KOPT-K1 (cell line): ENCODE data around the gene AMOT.

Experiments
- H3K27ac ChIP-seq: fragments of 200-600 bp; sonication (generic); 2 replicates; pipeline ENCODE4 v1.5.1; 2016; ENCODE audit warnings: antibody characterized with exemption, mild to moderate bottlenecking, low read depth, low read length; ENCODE audit not compliant: poor library complexity, severe bottlenecking
- H3K36me3 ChIP-seq: fragments of 200-600 bp; sonication (generic); 2 replicates; pipeline ENCODE4 v1.5.1; 2017; ENCODE audit warnings: antibody characterized with exemption, mild to moderate bottlenecking, low read length, moderate library complexity; ENCODE audit not compliant: insufficient read depth
- H3K9me3 ChIP-seq: fragments of 200-600 bp; sonication (generic); 2 replicates; pipeline ENCODE4 v1.5.1; 2017; ENCODE audit warnings: antibody characterized with exemption, low read length, mild to moderate bottlenecking; ENCODE audit not compliant: insufficient read depth, poor library complexity, severe bottlenecking

AMOT gene

DNA sequence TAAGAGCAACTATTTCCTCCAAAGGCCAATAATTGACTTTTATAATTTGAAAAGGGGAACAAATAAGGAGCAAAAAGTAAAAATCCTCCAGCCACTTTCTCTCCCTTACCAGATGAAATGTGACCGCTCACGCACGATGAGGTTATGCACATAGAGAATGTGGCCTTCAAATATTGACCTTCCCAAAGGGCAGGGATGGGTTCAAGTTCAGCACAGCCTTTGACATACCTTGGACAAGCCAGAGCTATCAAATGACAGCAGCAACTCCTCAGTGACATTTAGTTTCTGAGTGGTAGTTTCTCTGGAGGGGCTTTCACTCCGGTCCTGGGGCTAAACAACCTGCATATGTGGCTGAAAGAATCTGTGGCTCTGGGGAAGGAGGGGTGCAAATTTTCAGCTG is 50.7 kb downstream of the AMOT start:
- no peaks in the 10 kb centered on the region for H3K9me3 ChIP-seq
- H3K27ac ChIP-seq = no peak overlapping the region
- H3K36me3 ChIP-seq = peaks cover 11% of the 10 kb centered on the region; the same call in 1 of the 2 replicates

DNA sequence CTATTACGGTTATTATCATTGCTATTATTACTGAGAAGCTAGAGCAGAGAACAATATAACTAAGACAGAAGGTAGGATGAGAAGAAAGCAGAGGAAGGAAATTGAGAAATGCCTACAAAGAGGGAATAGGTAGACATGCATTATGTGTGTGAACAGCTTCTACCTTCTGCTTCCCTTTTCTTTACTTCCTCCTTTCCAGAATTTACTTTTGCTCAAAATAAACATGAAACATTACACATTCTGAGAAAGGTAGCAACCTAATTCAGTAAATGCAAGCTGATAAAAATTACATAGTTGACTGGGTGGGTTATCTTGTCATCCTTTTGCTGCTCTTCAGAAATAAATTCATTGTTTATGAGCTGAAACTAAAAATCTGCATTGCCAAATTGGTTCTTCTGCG is 54.6 kb downstream of the AMOT start:
- Histone ChIP-seq H3K27ac (no peak overlapping the region), H3K36me3 (peaks cover 11% of the 10 kb centered on the region; the same call in 1 of the 2 replicates), H3K9me3 (no peaks in the 10 kb centered on the region)

DNA sequence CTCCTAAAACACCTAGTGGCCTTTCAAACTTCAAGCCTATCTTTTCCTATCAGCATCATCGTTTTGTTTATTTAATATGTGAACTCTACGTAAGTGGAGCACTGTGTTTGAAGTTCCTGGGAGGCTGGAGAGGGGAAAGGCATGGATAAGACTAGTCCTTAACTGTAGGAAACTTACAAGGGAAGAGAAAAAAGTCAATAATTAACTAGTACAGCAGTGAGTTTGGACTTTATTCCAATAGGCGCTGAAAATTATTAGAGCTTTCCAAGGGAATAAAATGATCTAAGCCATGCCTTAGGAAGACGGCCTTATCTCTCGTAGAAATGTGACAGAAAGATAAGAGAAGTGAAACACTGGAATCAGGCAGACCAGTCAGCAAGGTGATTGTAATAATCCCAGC is 55.3 kb downstream of the AMOT start:
- Histone ChIP-seq H3K36me3 (peaks cover 10% of the 10 kb centered on the region; the same call in 1 of the 2 replicates), H3K9me3 (no peaks in the 10 kb centered on the region), H3K27ac (no peak overlapping the region)

- no peak overlapping the region for H3K27ac ChIP-seq
- H3K9me3 ChIP-seq = no peaks in the 10 kb centered on the region
- peaks cover 4% of the 10 kb centered on the region; the same call in 1 of the 2 replicates for H3K36me3 ChIP-seq
These were observed 55.9 kb downstream of the AMOT start for GRCh38 chrX:112784692-112785091.

GRCh38 chrX:112779139-112779538 is 61.5 kb downstream of the AMOT start:
- Histone ChIP-seq H3K36me3 (peaks cover 16% of the 10 kb centered on the region; the same call in 1 of the 2 replicates), H3K27ac (no peak overlapping the region), H3K9me3 (no peaks in the 10 kb centered on the region)

GRCh38 chrX:112774651-112775293 is 65.9 kb downstream of the AMOT start:
- no peak overlapping the region for H3K27ac ChIP-seq
- H3K36me3 ChIP-seq = peaks cover 16% of the 10 kb centered on the region; the same call in 1 of the 2 replicates

GRCh38 chrX:112774142-112774541 is 66.5 kb downstream of the AMOT start:
- no peaks in the 10 kb centered on the region for H3K9me3 ChIP-seq
- no peak overlapping the region for H3K27ac ChIP-seq
- peaks cover 13% of the 10 kb centered on the region; the same call in 1 of the 2 replicates for H3K36me3 ChIP-seq

More at GRCh38 chrX:112774651-112775293, 65.9 kb downstream of the AMOT start:
- H3K9me3 ChIP-seq = no peaks in the 10 kb centered on the region

DNA sequence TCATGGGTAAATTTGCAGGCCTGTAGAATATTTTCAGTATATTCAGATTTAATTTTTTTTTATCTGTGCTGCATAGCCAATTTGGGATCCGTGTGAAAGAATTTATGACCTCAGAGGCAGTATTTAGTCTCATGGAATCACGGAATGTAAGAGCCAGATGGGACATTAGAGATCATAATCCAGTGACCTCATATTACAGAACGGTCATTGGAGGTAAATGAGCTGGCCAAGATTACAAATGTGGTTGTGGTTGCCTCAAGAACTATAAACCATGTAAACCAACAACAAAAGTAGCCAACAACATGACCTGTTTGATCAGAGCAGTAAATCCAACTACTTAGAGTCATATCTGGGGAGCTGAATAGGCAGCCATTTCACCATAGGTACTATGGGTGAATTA is 71.6 kb downstream of the AMOT start:
- Histone ChIP-seq H3K27ac (no peak overlapping the region), H3K36me3 (no peaks in the 10 kb centered on the region), H3K9me3 (no peaks in the 10 kb centered on the region)

DNA sequence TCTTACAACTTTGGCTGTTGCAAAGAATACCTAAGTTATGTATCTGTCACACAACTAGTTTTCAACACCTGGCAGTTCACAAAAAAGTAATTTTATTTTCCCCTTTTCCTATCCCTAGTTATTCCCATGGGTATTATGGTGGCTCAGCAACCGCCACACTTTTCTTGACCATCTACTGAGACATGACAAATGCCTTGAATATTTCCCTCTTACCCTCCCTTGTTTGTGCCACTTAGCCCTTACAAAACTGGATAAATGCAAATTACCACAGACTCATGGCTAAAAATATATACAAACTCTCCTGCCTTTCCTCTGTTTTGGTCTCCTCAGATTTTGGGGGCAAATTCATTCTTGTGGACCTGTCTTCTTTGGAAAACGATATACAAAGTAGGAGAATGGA is 72.1 kb downstream of the AMOT start:
- Histone ChIP-seq H3K27ac (no peak overlapping the region), H3K36me3 (no peaks in the 10 kb centered on the region), H3K9me3 (no peaks in the 10 kb centered on the region)

- Histone ChIP-seq H3K36me3 (no peaks in the 10 kb centered on the region), H3K27ac (no peak overlapping the region), H3K9me3 (no peaks in the 10 kb centered on the region)
These were observed 73.9 kb downstream of the AMOT start for GRCh38 chrX:112766774-112767173.

GRCh38 chrX:112761242-112762207 is 79.1 kb downstream of the AMOT start:
- Histone ChIP-seq H3K27ac (no peak overlapping the region), H3K36me3 (no peaks in the 10 kb centered on the region), H3K9me3 (no peaks in the 10 kb centered on the region)

DNA sequence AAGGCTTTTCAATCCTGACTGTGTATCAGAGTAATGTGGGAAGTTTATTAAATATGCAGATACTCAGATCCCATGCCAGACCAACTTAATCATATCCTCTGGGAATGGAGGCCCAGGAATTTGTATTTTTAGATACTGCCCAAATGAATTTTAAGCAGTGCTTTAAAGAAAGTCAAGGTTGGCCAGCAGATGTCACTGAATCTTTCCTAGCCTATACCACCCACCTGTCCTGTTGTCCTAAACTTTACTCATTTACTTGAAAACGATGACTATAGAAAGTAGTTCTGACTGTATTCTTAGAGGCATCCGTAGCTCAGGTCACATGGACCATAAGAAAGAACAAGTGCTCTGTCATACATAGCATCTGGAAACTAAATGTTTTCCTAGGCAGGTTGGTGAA is 79.9 kb downstream of the AMOT start:
- H3K9me3 ChIP-seq = no peaks in the 10 kb centered on the region
- H3K36me3 ChIP-seq = no peaks in the 10 kb centered on the region
- no peak overlapping the region for H3K27ac ChIP-seq

GRCh38 chrX:112759966-112760365 is 80.7 kb downstream of the AMOT start:
- Histone ChIP-seq H3K36me3 (no peaks in the 10 kb centered on the region), H3K9me3 (no peaks in the 10 kb centered on the region), H3K27ac (no peak overlapping the region)

DNA sequence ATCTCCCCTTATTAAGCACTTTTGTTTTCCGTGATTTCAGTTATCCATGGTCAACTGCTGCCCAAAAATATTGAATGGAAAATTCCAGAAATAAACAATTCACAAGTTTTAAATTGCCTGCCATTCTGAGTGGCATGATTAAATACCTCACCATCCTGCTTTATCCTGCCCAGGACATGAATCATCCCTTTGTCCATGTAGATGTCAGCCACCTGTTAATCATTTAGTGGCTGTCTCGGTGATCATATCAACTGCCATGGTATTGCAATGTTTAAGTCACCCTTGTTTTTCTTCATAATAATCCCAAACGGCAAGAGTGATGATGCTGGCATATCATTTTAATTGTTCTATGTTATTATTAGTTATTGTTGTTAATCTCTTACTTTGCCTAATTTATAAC is 81.1 kb downstream of the AMOT start:
- Histone ChIP-seq H3K27ac (no peak overlapping the region), H3K36me3 (no peaks in the 10 kb centered on the region), H3K9me3 (no peaks in the 10 kb centered on the region)

GRCh38 chrX:112757946-112758345 is 82.7 kb downstream of the AMOT start:
- Histone ChIP-seq H3K27ac (no peak overlapping the region), H3K9me3 (no peaks in the 10 kb centered on the region), H3K36me3 (no peaks in the 10 kb centered on the region)
